ENCODE data around the gene TENT5A.

Gene TENT5A

DNA sequence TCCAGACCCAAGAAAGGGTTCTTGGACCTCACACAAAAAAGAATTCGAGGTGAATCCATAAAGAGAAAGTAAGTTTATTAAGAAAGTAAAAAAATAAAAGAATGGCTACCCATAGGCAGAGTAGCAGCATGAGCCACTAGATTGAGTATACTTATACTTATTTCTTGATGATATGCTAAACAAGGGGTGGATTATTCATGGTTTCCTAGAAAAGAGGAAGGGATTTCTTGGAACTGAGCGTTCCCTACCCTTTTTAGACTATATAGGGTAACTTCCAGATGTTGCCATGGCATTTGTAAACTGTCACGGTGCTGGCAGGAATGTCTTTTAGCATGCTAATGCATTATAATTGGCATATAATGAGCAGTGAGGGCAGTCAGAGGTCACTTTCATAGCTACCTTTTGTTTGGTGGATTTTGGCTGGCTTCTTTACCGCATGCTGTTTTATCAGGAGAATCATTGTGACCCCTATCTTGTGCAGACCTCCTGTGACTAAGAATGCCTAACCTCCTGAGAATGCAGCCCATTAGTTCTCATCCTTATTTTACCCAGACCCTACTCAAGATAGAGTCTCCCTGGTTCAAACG lies 44.3 kb downstream of the TENT5A start:
- DNase-seq (ENCODE audit: low spot score), result no peak

DNA sequence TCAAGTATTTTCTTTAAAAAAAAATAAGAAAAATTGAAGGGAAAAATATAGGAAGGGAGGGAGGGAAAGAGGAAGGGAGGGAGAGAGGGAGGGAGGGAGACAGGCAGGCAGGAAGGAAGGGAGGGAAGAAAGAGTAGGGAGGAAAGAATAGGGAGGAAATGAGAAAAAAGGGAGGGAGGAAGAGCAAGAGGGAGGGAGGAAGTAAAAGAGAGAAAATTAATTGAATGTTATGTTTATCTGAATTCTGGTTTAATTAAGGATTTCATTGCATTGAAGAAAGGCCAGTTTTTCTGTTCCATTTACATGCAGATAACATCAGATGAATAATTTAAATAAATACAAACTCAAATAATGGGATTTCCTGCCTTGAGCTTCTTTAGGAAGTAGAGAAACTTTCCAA lies 47.8 kb downstream of the TENT5A start:
- DNase-seq (ENCODE audit: low spot score), result no peak

DNA sequence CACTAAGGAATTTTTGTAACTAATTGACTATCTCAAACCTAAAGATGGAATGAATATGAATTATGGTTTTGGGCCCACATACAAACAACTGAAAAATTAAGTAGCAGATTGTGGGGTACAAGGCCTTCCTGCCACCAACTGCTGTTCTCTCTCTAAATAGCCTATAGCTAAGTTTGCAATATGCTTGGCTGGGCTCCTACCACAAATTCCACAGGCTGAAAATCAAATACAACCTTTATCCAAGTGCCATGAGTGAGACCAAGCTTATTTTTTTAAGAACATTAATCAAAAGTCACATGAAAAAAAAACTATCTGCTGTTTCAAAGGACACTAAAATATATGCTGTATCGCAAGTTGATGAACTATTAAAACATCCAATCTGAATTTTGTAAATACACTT lies 52.1 kb downstream of the TENT5A start:
- no peak for DNase-seq (ENCODE audit: low spot score)

DNA sequence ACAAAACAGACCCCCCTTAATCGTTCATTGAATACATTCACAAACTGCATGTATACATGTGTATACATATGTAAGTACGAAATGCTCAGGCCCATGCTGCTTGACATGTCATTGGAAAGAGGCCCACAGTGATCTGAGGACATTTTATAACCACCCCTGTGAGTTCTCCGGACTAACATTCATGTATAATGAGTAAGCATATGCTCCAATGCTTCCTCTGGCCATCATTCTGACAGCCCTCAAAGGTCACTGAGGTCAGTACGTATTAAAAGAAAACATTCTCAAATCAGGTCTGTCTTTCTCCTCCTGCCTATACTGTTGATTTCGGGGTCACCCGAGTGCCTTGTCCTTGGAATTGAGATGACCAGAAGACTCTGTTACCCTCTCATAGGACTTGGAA lies 54.9 kb downstream of the TENT5A start:
- DNase-seq (ENCODE audit: low spot score), result peak; percentile 4

DNA sequence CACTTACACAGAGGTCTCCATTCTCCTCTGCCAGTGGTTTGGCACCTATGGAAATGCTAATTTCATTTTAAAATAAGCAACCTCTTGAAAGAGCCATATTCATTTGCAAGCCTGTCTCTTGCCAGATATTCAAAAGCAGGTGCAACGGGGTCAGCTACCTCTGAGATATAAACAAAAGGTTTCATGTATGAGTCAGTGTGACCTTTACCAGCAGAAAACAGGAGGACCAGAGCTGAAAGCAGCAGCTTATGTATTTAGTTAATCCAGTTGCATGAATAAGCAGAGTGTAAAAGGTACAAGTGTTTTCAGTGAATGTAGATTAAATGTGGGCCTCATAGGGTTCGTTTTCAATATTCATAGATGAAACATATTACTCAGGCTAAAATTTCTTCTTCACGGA lies 56.0 kb downstream of the TENT5A start:
- DNase-seq (ENCODE audit: low spot score), result no peak
